Trophoblast cell (in vitro differentiated cells and primary cell): ENCODE results near the gene CYS1.

Source experiments
- DNase-seq, 2 donors: peaks; one replicate each; pipeline ENCODE4 v3.0.0-alpha.2; 2016
- H2AFZ ChIP-seq: 2 replicates; pipeline ENCODE4 v1.6.1; 2013; ENCODE audit warnings: low read length, moderate library complexity, mild to moderate bottlenecking; ENCODE audit not compliant: insufficient read depth, poor library complexity
- H2AK5ac ChIP-seq: 2 replicates; pipeline ENCODE4 v1.6.1; 2013; ENCODE audit warnings: mild to moderate bottlenecking, low read length
- H2BK120ac ChIP-seq: 2 replicates; pipeline ENCODE4 v1.6.1; 2013; ENCODE audit warnings: low read length, mild to moderate bottlenecking, moderate library complexity; ENCODE audit not compliant: insufficient read depth, poor library complexity
- H2BK12ac ChIP-seq: 2 replicates; pipeline ENCODE4 v1.6.1; 2013; ENCODE audit warnings: mild to moderate bottlenecking, low read length, moderate library complexity
- H2BK5ac ChIP-seq: 2 replicates; pipeline ENCODE4 v1.6.1; 2013; ENCODE audit warnings: low read length, low read depth, moderate library complexity, mild to moderate bottlenecking; ENCODE audit not compliant: poor library complexity
- H3K14ac ChIP-seq: 2 replicates; pipeline ENCODE4 v1.6.1; 2013; ENCODE audit warnings: mild to moderate bottlenecking, low read length
- H3K18ac ChIP-seq: 2 replicates; pipeline ENCODE4 v1.6.1; 2013; ENCODE audit warnings: mild to moderate bottlenecking, low read length
- H3K23ac ChIP-seq: 2 replicates; pipeline ENCODE4 v1.6.1; 2013; ENCODE audit warnings: low read length
- H3K27ac ChIP-seq: 2 replicates; pipeline ENCODE4 v1.5.1; 2013; ENCODE audit warnings: low read depth, mild to moderate bottlenecking, inconsistent platforms, low read length, moderate library complexity
- H3K27me3 ChIP-seq: 2 replicates; pipeline ENCODE4 v1.6.1; 2013; ENCODE audit warnings: inconsistent platforms, mild to moderate bottlenecking, low read length, moderate library complexity; ENCODE audit not compliant: insufficient read depth
- H3K36me3 ChIP-seq, 2 experiments: 1 replicate in 1 of 2; 2 replicates in 1 of 2; pipeline ENCODE4 v1.6.1; 2013; ENCODE audit warnings: low read length in 2 of 2, mild to moderate bottlenecking in 2 of 2, moderate library complexity in 1 of 2; ENCODE audit not compliant: insufficient read depth in 2 of 2, control insufficient read depth in 1 of 2
- H3K4ac ChIP-seq: 2 replicates; pipeline ENCODE4 v1.6.1; 2013; ENCODE audit warnings: low read depth, mild to moderate bottlenecking, low read length, moderate library complexity
- H3K4me1 ChIP-seq, 2 experiments: 1 replicate in 1 of 2; 2 replicates in 1 of 2; pipeline ENCODE4 v1.6.1; 2013; ENCODE audit warnings: low read length in 2 of 2, mild to moderate bottlenecking in 2 of 2, moderate library complexity in 1 of 2; ENCODE audit not compliant: insufficient read depth in 2 of 2, control insufficient read depth in 1 of 2
- H3K4me2 ChIP-seq: 2 replicates; pipeline ENCODE4 v1.6.1; 2013; ENCODE audit warnings: inconsistent platforms, mild to moderate bottlenecking, low read length, moderate library complexity
- H3K4me3 ChIP-seq: 2 replicates; pipeline ENCODE4 v1.5.1; 2013; ENCODE audit warnings: mild to moderate bottlenecking, low read depth, low read length, inconsistent platforms
- H3K79me1 ChIP-seq: one replicate; pipeline ENCODE4 v1.6.1; 2013; ENCODE audit warnings: low read length
- H3K79me2 ChIP-seq: 2 replicates; pipeline ENCODE4 v1.6.1; 2013; ENCODE audit warnings: low read length, mild to moderate bottlenecking; ENCODE audit not compliant: control insufficient read depth, insufficient read depth, poor library complexity
- H3K9ac ChIP-seq: 2 replicates; pipeline ENCODE4 v1.6.1; 2013; ENCODE audit warnings: mild to moderate bottlenecking, low read length
- H3K9me3 ChIP-seq: 2 replicates; pipeline ENCODE4 v1.6.1; 2013; ENCODE audit warnings: low read depth, mild to moderate bottlenecking, control low read depth, inconsistent platforms, low read length; ENCODE audit not compliant: insufficient read depth
- H4K12ac ChIP-seq: 2 replicates; pipeline ENCODE4 v1.6.1; 2013; ENCODE audit warnings: low read depth, mild to moderate bottlenecking, low read length, moderate library complexity
- H4K8ac ChIP-seq: 2 replicates; pipeline ENCODE4 v1.6.1; 2013; ENCODE audit warnings: low read depth, mild to moderate bottlenecking, low read length, moderate library complexity
- H4K91ac ChIP-seq: one replicate; pipeline ENCODE4 v1.6.1; 2013; ENCODE audit warnings: low read depth, mild to moderate bottlenecking, low read length, moderate library complexity
- WGBS: extraction: QIAGEN DNeasy Blood & Tissue Kit; methylation state at CpG from one replicate; pipeline ENCODE4 v1.1.7; 2013; ENCODE audit warnings: missing lambda C conversion rate; ENCODE audit not compliant: insufficient read length, insufficient coverage; ENCODE audit errors: extremely low coverage; 5-methylcytosine and 5-hydroxymethylcytosine counted together

Gene CYS1

DNA sequence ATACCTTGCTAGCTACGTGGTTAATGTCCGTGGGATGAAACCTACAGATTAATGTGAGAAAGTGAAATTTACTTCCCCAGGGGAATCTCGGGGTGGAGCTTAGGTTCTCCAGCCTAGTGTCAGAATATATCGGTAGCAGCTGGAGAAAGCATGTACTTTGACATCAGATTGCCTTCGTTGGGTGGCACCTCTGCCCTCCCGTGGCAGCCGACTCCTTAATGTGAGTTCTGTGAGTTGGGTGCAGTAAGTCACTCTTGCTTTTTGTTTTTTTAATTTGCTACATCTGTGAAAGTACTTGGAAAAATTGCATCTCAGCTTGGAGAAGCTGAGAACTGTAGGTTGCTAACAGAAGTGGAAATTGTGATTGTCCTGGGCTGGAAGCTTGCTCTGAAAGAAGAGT, 33.3 kb downstream of the CYS1 start:
- Histone ChIP-seq H3K79me2 (peaks cover 2% of the 10 kb centered on the region), H3K9ac (peak overlapping the region; percentile 5), H4K12ac (no peak overlapping the region), H3K9me3 (peaks cover 4% of the 10 kb centered on the region), H2BK5ac (no peak overlapping the region), H3K4me3 (no peak overlapping the region), H2BK120ac (no peak overlapping the region), H3K4me2 (no peak overlapping the region), H3K23ac (no peak overlapping the region), H3K14ac (no peak overlapping the region), H3K27ac (no peak overlapping the region), H4K91ac (no peak overlapping the region), H2BK12ac (peak overlapping the region; percentile 25), H4K8ac (no peak overlapping the region), H3K79me1 (peaks cover 11% of the 10 kb centered on the region), H3K4ac (no peak overlapping the region), H3K18ac (no peak overlapping the region), H3K27me3 (no peaks in the 10 kb centered on the region), H2AK5ac (no peak overlapping the region), H3K36me3 (peaks cover 5 to 6% of the 10 kb centered on the region in 2 experiments), H3K4me1 (peaks cover 14 to 22% of the 10 kb centered on the region in 2 experiments), H2AFZ (no peak overlapping the region)
- WGBS = no CpG with 5 or more reads among the region's 7 CpGs
- DNase-seq = no peak

DNA sequence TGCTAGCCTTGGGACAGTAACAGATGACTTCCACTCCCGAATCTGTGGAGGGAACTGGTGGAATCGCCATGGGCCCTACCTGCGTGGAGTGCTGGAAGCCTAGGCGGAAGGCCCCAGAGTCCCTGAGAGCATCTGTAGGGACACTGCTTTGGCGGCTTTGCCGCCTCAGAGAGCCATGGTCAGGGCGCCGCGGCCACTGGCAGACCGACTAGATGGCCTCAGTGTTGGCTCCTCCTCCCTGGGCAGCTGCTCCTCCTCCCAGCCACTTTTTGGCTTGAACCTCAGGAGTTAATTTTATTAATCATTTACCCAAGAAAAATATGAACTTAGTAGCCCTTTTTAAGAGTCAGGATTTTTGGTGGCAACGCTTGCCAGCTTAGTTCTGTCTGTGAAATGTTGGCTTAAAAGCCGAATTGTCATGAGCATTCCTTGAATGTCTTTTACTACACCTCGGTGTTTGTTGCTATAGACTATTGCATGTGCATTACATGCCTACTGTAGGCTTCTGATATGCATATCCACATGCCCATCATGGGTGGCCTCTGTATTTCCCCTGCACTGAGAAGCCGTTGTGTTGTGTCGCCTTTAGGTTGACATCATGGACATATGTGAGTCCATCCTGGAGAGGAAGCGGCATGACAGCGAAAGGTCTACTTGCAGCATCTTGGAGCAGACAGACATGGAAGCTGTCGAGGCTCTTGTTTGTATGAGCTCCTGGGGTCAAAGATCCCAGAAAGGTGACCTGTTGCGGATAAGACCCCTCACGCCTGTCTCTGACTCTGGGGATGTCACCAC, 34.5 kb downstream of the CYS1 start:
- H3K14ac ChIP-seq = no peak overlapping the region
- no peak overlapping the region for H2AK5ac ChIP-seq
- H2BK12ac ChIP-seq = no peak overlapping the region
- H3K36me3 ChIP-seq = peaks cover 5 to 6% of the 10 kb centered on the region in 2 experiments
- H3K4me1 ChIP-seq = peaks cover 14 to 22% of the 10 kb centered on the region in 2 experiments
- DNase-seq = no peak
- no peaks in the 10 kb centered on the region for H3K27me3 ChIP-seq
- H3K79me1 ChIP-seq = peaks cover 11% of the 10 kb centered on the region
- H3K27ac ChIP-seq = no peak overlapping the region
- H2AFZ ChIP-seq = no peak overlapping the region
- H4K8ac ChIP-seq = no peak overlapping the region
- H4K12ac ChIP-seq = no peak overlapping the region
- WGBS = no CpG with 5 or more reads among the region's 20 CpGs
- no peak overlapping the region for H3K4me2 ChIP-seq
- no peak overlapping the region for H3K4ac ChIP-seq
- no peak overlapping the region for H4K91ac ChIP-seq
- H3K23ac ChIP-seq = no peak overlapping the region
- H2BK120ac ChIP-seq = no peak overlapping the region
- H3K9me3 ChIP-seq = peaks cover 4% of the 10 kb centered on the region
- no peak overlapping the region for H3K18ac ChIP-seq
- H2BK5ac ChIP-seq = no peak overlapping the region
- H3K79me2 ChIP-seq = peaks cover 2% of the 10 kb centered on the region
- no peak overlapping the region for H3K9ac ChIP-seq
- no peak overlapping the region for H3K4me3 ChIP-seq

DNA sequence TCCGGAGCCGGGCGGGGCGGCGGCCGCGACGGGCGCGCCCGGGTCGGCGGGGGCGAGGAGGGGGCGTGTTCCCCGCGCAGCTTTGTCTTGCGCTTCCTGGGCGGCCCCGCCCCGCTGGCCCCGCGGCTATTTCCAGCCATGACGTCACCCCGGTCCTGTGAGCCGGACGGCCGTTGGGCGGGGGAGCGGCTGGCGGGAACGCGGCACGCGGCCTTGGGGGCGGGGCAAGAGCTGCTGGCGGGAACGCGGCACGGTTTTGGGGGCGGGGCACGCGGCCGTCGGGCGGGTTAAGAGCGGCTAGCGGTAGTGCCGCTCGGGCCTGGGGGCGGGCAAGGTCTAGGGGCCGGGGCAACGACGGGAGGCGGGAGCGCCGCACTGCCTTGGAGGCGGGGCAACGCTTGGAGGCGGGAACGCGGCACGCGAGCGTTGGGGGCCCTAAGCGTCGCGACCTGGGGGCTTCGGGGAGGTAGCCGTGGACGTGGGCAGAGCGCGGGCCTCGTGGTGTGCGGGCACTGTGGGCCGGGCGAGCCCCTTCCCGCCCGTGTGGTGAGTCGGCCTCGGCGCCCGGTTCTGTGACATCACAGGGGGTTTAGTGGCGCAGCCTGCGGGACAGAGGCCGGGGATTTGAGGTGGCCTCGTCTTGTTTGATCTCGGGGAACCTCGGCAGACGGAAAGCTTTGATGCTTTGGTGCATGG, 36.2 kb downstream of the CYS1 start:
- Histone ChIP-seq H3K27me3 (no peaks in the 10 kb centered on the region), H3K4me2 (peak overlapping the region; percentile 76), H3K79me1 (peaks cover 11% of the 10 kb centered on the region), H2BK120ac (peak overlapping the region; percentile 21), H4K12ac (no peak overlapping the region), H3K27ac (no peak overlapping the region), H3K18ac (peak overlapping the region; percentile 85), H2AK5ac (peak overlapping the region; percentile 16), H3K4me1 (peaks cover 18 to 28% of the 10 kb centered on the region in 2 experiments), H3K14ac (peak overlapping the region; percentile 45), H2BK5ac (no peak overlapping the region), H3K23ac (no peak overlapping the region), H3K36me3 (peaks cover 5 to 6% of the 10 kb centered on the region in 2 experiments), H4K8ac (peak overlapping the region; percentile 68), H3K4ac (peak overlapping the region; percentile 4), H3K9me3 (peaks cover 4% of the 10 kb centered on the region), H2BK12ac (peak overlapping the region; percentile 21), H2AFZ (peak overlapping the region; percentile 3), H4K91ac (peak overlapping the region; percentile 95), H3K79me2 (peaks cover 2% of the 10 kb centered on the region), H3K4me3 (peak overlapping the region; percentile 77), H3K9ac (no peak overlapping the region)
- DNase-seq = peak; percentile 94 to 98
- no CpG with 5 or more reads among the region's 90 CpGs for WGBS

DNA sequence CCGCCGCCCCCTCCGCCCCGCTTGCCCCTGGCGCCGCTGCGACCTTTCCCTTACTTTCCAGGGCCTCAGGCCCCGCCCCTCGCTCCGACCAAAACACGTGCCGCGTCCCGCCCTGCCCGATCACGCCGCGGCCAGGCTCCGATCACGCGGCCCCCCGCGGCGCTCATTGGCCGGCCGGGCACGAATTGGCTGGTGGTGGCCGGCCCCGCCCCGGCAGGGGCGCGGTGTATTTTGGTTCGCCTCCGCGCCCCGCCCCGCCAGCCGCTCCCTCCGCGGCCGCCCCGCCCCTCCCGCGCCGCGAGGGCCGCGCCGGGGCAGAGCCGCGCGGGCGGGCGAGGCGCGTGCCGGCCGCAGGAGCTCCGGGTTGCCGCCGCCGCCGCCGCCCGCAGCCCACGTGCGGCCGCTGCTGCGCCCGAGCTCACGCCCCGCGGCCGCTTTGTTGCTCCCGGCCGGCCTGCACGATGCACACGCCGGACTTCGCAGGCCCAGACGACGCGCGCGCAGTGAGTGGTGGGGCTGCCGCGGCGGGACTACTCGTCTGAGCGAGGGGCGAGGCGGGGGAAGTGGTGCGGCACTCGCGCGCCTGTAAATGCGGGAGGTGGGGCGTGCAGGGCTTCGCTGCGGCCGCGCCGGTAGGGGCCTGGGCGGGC, 36.8 kb downstream of the CYS1 start, which contains the start of gene KLF11:
KLF11 (plus strand) TSS at position 295 of the 650 bp plus-strand sequence; CDS start at position 462, 167 bp downstream.
- peak within 1 kb of the TSS; percentile 67 for H3K14ac ChIP-seq
- peak within 1 kb of the TSS; percentile 68 for H4K8ac ChIP-seq
- WGBS = no CpG with 5 or more reads among the region's 104 CpGs

More for the DNA sequence above, 36.8 kb downstream of the CYS1 start, which contains the start of gene KLF11:
- H3K23ac ChIP-seq = no peak within 1 kb of the TSS
- H4K91ac ChIP-seq = peak within 1 kb of the TSS; percentile 95
- peak within 1 kb of the TSS; percentile 61 for H3K27ac ChIP-seq
- H2AK5ac ChIP-seq = peak within 1 kb of the TSS; percentile 16
- H3K79me1 ChIP-seq = peaks cover 11% of the 10 kb centered on the region
- peaks cover 4% of the 10 kb centered on the region for H3K9me3 ChIP-seq
- peak within 1 kb of the TSS; percentile 56 for H4K12ac ChIP-seq
- peaks cover 4 to 6% of the 10 kb centered on the region in 2 experiments for H3K36me3 ChIP-seq
- peak within 1 kb of the TSS; percentile 18 for H2BK5ac ChIP-seq
- H3K79me2 ChIP-seq = peaks cover 2% of the 10 kb centered on the region
- H2AFZ ChIP-seq = peak within 1 kb of the TSS; percentile 61
- H3K4me1 ChIP-seq = peaks cover 16 to 26% of the 10 kb centered on the region in 2 experiments
- peak within 1 kb of the TSS; percentile 85 for H3K18ac ChIP-seq
- DNase-seq = peak; percentile 85 to 92
- H3K4me3 ChIP-seq = peak within 1 kb of the TSS; percentile 77
- peak within 1 kb of the TSS; percentile 42 for H3K4ac ChIP-seq
- peak within 1 kb of the TSS; percentile 80 for H3K4me2 ChIP-seq
- H3K9ac ChIP-seq = peak within 1 kb of the TSS; percentile 41
- peak within 1 kb of the TSS; percentile 68 for H2BK12ac ChIP-seq
- H3K27me3 ChIP-seq = no peaks in the 10 kb centered on the region
- peak within 1 kb of the TSS; percentile 64 for H2BK120ac ChIP-seq
